OCI-LY7 (cell line): ENCODE data around the gene USHBP1. TPM values are rescaled to one million over a fixed set of nuclear protein-coding genes. Genes with fewer than 3 reads are reported as not detected.

Source experiments
- BruUV-seq: library from RNA; stranded (reverse); fragments of 400-500 nt; replicated peaks from 2 replicates; lab custom pipeline; 2021; lab: Mats Ljungman, UMichigan
- CTCF ChIA-PET: fragments of 300-600 bp; sonication (Branson Sonifier 250); formaldehyde crosslinking; loops from one replicate; lab custom pipeline; 2022; ENCODE audit warnings: antibody characterized with exemption; ENCODE audit not compliant: unreplicated experiment; lab: Charles Lee
- POLR2A ChIA-PET: fragments of 300-600 bp; sonication (Branson Sonifier 250); formaldehyde crosslinking; loops from one replicate; lab custom pipeline; 2022; ENCODE audit warnings: antibody characterized with exemption; lab: Charles Lee
- DNase-seq: peaks from one replicate; pipeline ENCODE4 v3.0.0-alpha.2; 2015; ENCODE audit warnings: low spot score
- H2AFZ ChIP-seq: fragments of 200-600 bp; sonication (generic), shearing (Covaris generic); 2 replicates; pipeline ENCODE4 v1.6.1; 2014; ENCODE audit warnings: mild to moderate bottlenecking, antibody characterized with exemption, low read length, moderate library complexity
- H3K27ac ChIP-seq: fragments of 200-600 bp; sonication (generic); 2 replicates; pipeline ENCODE4 v1.5.1; 2014; ENCODE audit warnings: mixed run types, low read depth, mild to moderate bottlenecking, moderate library complexity, low read length, inconsistent platforms; ENCODE audit not compliant: poor library complexity, severe bottlenecking
- H3K36me3 ChIP-seq: fragments of 200-600 bp; sonication (generic); 2 replicates; pipeline ENCODE4 v1.6.1; 2014; ENCODE audit warnings: mild to moderate bottlenecking, antibody characterized with exemption, low read length, moderate library complexity, mixed read lengths; ENCODE audit not compliant: insufficient read depth
- H3K4me1 ChIP-seq: fragments of 200-600 bp; sonication (generic); 2 replicates; pipeline ENCODE4 v1.5.1; 2014; ENCODE audit warnings: mild to moderate bottlenecking, low read length; ENCODE audit not compliant: insufficient read depth, poor library complexity, severe bottlenecking
- H3K4me2 ChIP-seq: fragments of 200-600 bp; sonication (generic); 2 replicates; pipeline ENCODE4 v1.6.1; 2014; ENCODE audit warnings: mild to moderate bottlenecking, low read length
- H3K4me3 ChIP-seq: fragments of 200-600 bp; sonication (generic); 2 replicates; pipeline ENCODE4 v1.5.1; 2014; ENCODE audit warnings: mild to moderate bottlenecking, low read depth, low read length; ENCODE audit not compliant: poor library complexity, severe bottlenecking
- H3K79me2 ChIP-seq: fragments of 200-600 bp; sonication (generic); 2 replicates; pipeline ENCODE4 v1.6.1; 2016; ENCODE audit warnings: low read depth, mild to moderate bottlenecking, low read length, moderate library complexity, mixed read lengths; ENCODE audit not compliant: insufficient read depth
- H3K9me2 ChIP-seq: fragments of 200-600 bp; sonication (generic); 2 replicates; pipeline ENCODE4 v1.6.1; 2016; ENCODE audit warnings: mild to moderate bottlenecking, low read length, mixed read lengths; ENCODE audit not compliant: insufficient read depth
- H3K9me3 ChIP-seq: fragments of 200-600 bp; sonication (generic); 2 replicates; pipeline ENCODE4 v1.6.1; 2014; ENCODE audit warnings: mild to moderate bottlenecking, mixed run types, low read length, mixed read lengths
- H4K20me1 ChIP-seq: fragments of 200-600 bp; sonication (generic); 2 replicates; pipeline ENCODE4 v1.6.1; 2014; ENCODE audit warnings: mild to moderate bottlenecking, antibody characterized with exemption, low read length, moderate library complexity, mixed read lengths; ENCODE audit not compliant: insufficient read depth
- EZH2phosphoT487 ChIP-seq: fragments of 200-600 bp; sonication (generic); IDR thresholded peaks from 2 replicates; pipeline ENCODE4 v1.6.1; 2018; ENCODE audit warnings: low read depth, borderline replicate concordance, mild to moderate bottlenecking, mixed run types, antibody characterized with exemption, low read length, moderate library complexity, mixed read lengths
- intact Hi-C: fragments of 100-400 bp; cut with micrococcal nuclease; formaldehyde crosslinking; loops from one replicate; pipeline ENCODE4 v1.10.0; 2022; ENCODE audit not compliant: unreplicated experiment
- total RNA-seq, 2 experiments: library from RNA; depleted of rRNA in 1 of 2; stranded (reverse); fragments of >200 nt in 1 of 2; shearing (Covaris generic) in 1 of 2; gene quantifications; 2 replicates each; pipeline ENCODE4 v1.2.3, GENCODE V29; 2014 to 2022
- TF ChIP-seq, protein P1 (sequence below): fragments of 200-600 bp; sonication (generic); conservative IDR thresholded peaks from 2 replicates; pipeline ENCODE4 v1.5.1; 2014; ENCODE audit warnings: mild to moderate bottlenecking, antibody characterized with exemption, low read length, moderate library complexity, mixed read lengths

USHBP1 gene
- total RNA-seq, 2 experiments from 2014 or later: 3.1 to 7.6 TPM

GRCh38 chr19:17209126-17210036 lies 55.2 kb downstream of the USHBP1 start:
- H3K9me3 ChIP-seq: no peaks in the 10 kb centered on the region
- intact Hi-C loops: loop anchor here (1.0 kb wide), 1 partner anchor 39 kb away; no protein-coding TSS in a partner anchor
- no peaks in the 10 kb centered on the region for H3K79me2 ChIP-seq
- peak overlapping the region; percentile 3; the same call in 1 of the 2 replicates for H3K4me2 ChIP-seq
- CTCF ChIA-PET: no interaction called here
- no TSS peak for BruUV-seq
- no peak overlapping the region for H3K4me3 ChIP-seq
- H3K4me1 ChIP-seq: peaks cover 29% of the 10 kb centered on the region
- H4K20me1 ChIP-seq: no peaks in the 10 kb centered on the region
- TF ChIP-seq EZH2phosphoT487: no peak
- TF ChIP-seq, protein P1, sequence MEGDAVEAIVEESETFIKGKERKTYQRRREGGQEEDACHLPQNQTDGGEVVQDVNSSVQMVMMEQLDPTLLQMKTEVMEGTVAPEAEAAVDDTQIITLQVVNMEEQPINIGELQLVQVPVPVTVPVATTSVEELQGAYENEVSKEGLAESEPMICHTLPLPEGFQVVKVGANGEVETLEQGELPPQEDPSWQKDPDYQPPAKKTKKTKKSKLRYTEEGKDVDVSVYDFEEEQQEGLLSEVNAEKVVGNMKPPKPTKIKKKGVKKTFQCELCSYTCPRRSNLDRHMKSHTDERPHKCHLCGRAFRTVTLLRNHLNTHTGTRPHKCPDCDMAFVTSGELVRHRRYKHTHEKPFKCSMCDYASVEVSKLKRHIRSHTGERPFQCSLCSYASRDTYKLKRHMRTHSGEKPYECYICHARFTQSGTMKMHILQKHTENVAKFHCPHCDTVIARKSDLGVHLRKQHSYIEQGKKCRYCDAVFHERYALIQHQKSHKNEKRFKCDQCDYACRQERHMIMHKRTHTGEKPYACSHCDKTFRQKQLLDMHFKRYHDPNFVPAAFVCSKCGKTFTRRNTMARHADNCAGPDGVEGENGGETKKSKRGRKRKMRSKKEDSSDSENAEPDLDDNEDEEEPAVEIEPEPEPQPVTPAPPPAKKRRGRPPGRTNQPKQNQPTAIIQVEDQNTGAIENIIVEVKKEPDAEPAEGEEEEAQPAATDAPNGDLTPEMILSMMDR: no peak
- no peaks in the 10 kb centered on the region for H3K9me2 ChIP-seq
- peak; percentile 93 for DNase-seq
- peak overlapping the region; percentile 20 for H3K27ac ChIP-seq
- H2AFZ ChIP-seq: no peak overlapping the region
- POLR2A ChIA-PET: no interaction called here
- H3K36me3 ChIP-seq: peaks cover 71% of the 10 kb centered on the region

- ChIA-PET CTCF (no interaction called here), POLR2A (interaction anchor here (0.6 kb wide), 1 partner anchor 516 kb away, joined by 5 read pairs; no protein-coding TSS in a partner anchor)
- no peaks in the 10 kb centered on the region for H4K20me1 ChIP-seq
Measured at GRCh38 chr19:17206736-17207581, 57.6 kb downstream of the USHBP1 start.

More at GRCh38 chr19:17206736-17207581, 57.6 kb downstream of the USHBP1 start:
- no peak overlapping the region for H2AFZ ChIP-seq
- no peak overlapping the region for H3K27ac ChIP-seq
- no peaks in the 10 kb centered on the region for H3K9me2 ChIP-seq
- H3K79me2 ChIP-seq: no peaks in the 10 kb centered on the region
- no TSS peak for BruUV-seq
- H3K4me3 ChIP-seq: no peak overlapping the region
- no peak for DNase-seq
- no peak overlapping the region for H3K4me2 ChIP-seq
- peaks cover 27% of the 10 kb centered on the region for H3K4me1 ChIP-seq
- peaks cover 83% of the 10 kb centered on the region for H3K36me3 ChIP-seq
- TF ChIP-seq, protein P1: no peak
- TF ChIP-seq EZH2phosphoT487: no peak
- intact Hi-C loops: no loop called here
- H3K9me3 ChIP-seq: no peaks in the 10 kb centered on the region
